Neutrophil (primary cell): ENCODE results near the gene UBE2L6.

Experiments
- H3K27ac ChIP-seq: fragments of 200-600 bp; sonication (generic); 2 replicates; pipeline ENCODE4 v1.5.1; 2016; ENCODE audit warnings: mild to moderate bottlenecking, moderate library complexity
- H3K27me3 ChIP-seq: fragments of 200-600 bp; sonication (generic); 2 replicates; pipeline ENCODE4 v1.6.0; 2016; ENCODE audit warnings: mild to moderate bottlenecking
- H3K36me3 ChIP-seq: fragments of 200-600 bp; sonication (generic); 2 replicates; pipeline ENCODE4 v1.5.1; 2017
- H3K4me1 ChIP-seq, 2 experiments: fragments of 200-600 bp in 1 of 2; sonication (generic) in 1 of 2; 1 replicate in 1 of 2; 2 replicates in 1 of 2; pipeline versions ENCODE4 v1.5.1 to v1.6.1; 2013 to 2016; ENCODE audit warnings: low read depth in 1 of 2, low read length in 1 of 2, mild to moderate bottlenecking in 1 of 2, moderate library complexity in 1 of 2; ENCODE audit not compliant: control insufficient read depth in 1 of 2, insufficient read depth in 1 of 2
- H3K4me3 ChIP-seq, 2 experiments: fragments of 200-600 bp in 1 of 2; sonication (generic) in 1 of 2; 1 replicate in 1 of 2; 2 replicates in 1 of 2; pipeline ENCODE4 v1.5.1; 2013 to 2016; ENCODE audit warnings: low read depth in 1 of 2, low read length in 1 of 2, mild to moderate bottlenecking in 1 of 2, moderate library complexity in 1 of 2
- H3K9me3 ChIP-seq: fragments of 200-600 bp; sonication (generic); 2 replicates; pipeline ENCODE4 v1.5.1; 2016
- CTCF ChIP-seq: fragments of 200-600 bp; sonication (generic); IDR thresholded peaks from 2 replicates; pipeline ENCODE4 v1.5.1; 2016; ENCODE audit warnings: antibody characterized with exemption

The UBE2L6 gene

DNA sequence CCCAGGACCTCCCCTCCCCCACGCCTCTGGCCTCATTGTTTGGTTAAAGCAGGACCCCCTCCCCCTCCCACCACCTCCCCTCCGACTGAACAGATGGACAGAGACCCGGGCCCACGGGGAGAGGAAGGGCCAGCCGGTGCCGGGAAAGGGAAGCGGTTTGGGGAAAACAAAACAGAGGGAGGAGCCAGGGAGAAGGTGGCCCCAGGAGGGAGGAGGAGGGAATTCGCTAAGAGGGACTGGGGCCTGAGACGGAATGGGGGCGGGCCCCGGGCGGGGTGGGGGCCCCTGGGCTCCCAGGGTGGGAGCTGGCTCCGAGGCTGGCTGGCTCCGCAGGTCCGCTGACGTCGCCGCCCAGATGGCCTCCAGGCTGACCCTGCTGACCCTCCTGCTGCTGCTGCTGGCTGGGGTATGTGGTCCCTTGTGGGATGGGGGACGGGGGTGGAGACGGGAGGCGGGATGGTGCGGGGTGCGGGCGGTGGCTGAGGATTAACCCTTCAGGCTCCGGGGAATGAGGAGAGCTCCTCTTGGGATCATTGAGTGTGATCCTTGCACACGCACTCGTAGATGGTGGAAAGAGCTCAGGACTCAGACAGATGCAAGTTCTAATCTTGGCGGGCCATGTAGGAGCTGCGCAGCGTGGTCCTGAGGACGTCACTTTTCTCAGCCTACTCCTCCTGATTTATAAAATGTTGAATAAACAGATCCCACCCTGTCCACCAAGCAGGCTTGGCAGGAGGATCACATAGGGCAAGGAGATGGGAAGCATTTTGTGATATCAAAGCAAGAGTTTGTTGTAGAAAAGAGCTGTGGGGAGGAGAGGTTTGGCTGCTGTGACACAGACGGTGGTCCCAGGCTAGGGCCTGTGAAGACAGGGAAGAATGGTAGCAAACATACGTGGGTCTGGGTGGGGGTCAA, 30.7 kb upstream of the UBE2L6 start:
- peaks cover 22% of the 10 kb centered on the region for H3K27me3 ChIP-seq
- no peaks in the 10 kb centered on the region for H3K9me3 ChIP-seq
- H3K4me1 ChIP-seq = peaks cover 17 to 21% of the 10 kb centered on the region in 2 experiments
- H3K4me3 ChIP-seq = peak overlapping the region; percentile 55 to 62
- no peak for TF ChIP-seq CTCF
- H3K36me3 ChIP-seq = no peaks in the 10 kb centered on the region
- no peak overlapping the region for H3K27ac ChIP-seq

DNA sequence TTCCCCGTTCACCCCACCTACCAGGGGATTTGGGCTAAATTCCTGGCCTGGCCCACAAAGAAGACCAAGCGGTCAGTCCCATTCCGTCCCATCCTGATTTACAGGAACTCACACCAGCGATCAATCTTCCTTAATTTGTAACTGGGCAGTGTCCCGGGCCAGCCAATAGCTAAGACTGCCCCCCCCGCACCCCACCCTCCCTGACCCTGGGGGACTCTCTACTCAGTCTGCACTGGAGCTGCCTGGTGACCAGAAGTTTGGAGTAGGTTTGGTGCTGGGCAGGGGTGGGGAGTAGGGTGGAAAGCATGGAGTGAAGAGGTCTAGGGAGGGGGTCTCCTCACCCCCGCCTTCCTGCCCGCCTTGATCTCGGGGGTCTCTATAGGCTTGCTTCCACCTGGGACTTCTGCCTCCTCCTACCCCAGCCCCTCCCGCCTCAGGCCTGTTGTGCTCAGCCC, 30.0 kb upstream of the UBE2L6 start, which contains the start of gene SERPING1:
TSS of gene SERPING1 (plus strand) at position 225 of the 455 bp plus-strand sequence. CDS start 586 bp downstream, outside the sequence.
- Histone ChIP-seq H3K4me3 (peak within 1 kb of the TSS; percentile 55 to 62), H3K9me3 (no peaks in the 10 kb centered on the region), H3K27ac (no peak within 1 kb of the TSS), H3K36me3 (no peaks in the 10 kb centered on the region), H3K27me3 (peaks cover 22% of the 10 kb centered on the region), H3K4me1 (peaks cover 17 to 21% of the 10 kb centered on the region in 2 experiments)
- TF ChIP-seq CTCF = no peak

- no peak overlapping the region for H3K27ac ChIP-seq
- H3K4me3 ChIP-seq = no peak overlapping the region
- H3K9me3 ChIP-seq = no peaks in the 10 kb centered on the region
- H3K27me3 ChIP-seq = peaks cover 22% of the 10 kb centered on the region
- no peaks in the 10 kb centered on the region for H3K36me3 ChIP-seq
- peaks cover 17 to 21% of the 10 kb centered on the region in 2 experiments for H3K4me1 ChIP-seq
- no peak for TF ChIP-seq CTCF
Measured at GRCh38 chr11:57596266-57596885, 28.9 kb upstream of the UBE2L6 start.

GRCh38 chr11:57588046-57588710, 20.7 kb upstream of the UBE2L6 start:
- H3K27ac ChIP-seq = no peak overlapping the region
- no peak for TF ChIP-seq CTCF
- H3K4me1 ChIP-seq = no peaks in the 10 kb centered on the region
- no peaks in the 10 kb centered on the region for H3K9me3 ChIP-seq
- no peak overlapping the region for H3K4me3 ChIP-seq
- H3K36me3 ChIP-seq = no peaks in the 10 kb centered on the region
- H3K27me3 ChIP-seq = no peaks in the 10 kb centered on the region

DNA sequence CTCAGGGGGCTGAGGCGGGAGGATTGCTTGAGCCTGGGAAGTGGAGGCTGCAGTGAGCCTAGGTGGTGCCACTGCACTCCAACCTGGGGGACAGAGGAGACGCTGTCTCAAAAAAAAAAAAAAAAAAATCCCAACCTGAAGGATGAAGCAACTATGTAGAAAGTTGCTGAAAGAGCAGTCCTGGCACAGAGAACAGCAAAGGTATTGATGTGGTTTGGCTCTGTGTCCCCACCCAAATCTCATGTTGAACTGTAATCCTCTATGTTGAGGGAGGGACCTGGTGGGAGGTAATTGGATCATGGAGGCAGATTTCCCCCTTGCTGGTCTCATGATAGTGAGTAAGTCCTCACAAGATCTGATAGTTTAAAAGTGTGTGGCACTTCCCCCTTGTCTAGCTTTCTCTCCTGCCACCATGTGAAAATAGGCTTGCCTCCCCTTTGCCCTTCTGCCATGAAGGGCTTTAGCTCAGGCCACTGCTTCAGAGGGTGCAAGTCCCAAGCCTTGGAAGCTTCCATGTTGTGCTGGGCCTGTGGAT, 19.3 kb upstream of the UBE2L6 start:
- Histone ChIP-seq H3K4me1 (no peaks in the 10 kb centered on the region), H3K36me3 (no peaks in the 10 kb centered on the region), H3K4me3 (no peak overlapping the region), H3K9me3 (no peaks in the 10 kb centered on the region), H3K27ac (no peak overlapping the region), H3K27me3 (no peaks in the 10 kb centered on the region)
- no peak for TF ChIP-seq CTCF
